ENCODE results near the gene TSPEAR. TPM values are rescaled to one million over a fixed set of nuclear protein-coding genes. Genes with fewer than 3 reads are reported as not detected.
A peak's percentile ranks its signal among the peaks of the same experiment; 100 is the strongest.

The TSPEAR gene
- total RNA-seq, 6 experiments from 2014 or later = not detected

DNA sequence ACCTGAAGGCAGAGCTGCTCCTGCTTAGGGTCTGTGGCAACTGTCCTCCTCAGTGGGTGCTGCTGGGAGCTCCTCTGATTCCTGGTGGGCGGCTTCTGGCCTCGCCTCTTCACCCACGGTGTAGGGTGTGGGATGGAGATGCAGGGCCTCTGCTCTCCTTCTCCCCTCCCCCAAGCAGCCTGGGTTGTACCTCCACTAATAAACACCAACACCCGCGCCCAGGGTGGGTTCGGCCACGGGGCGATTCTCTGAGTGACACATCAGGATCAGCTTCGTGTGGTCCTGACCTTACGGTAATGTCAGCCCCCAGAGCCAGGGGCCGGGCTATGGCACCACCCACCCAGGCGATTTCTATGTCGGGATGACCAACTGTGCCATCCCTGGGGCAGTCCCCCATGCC, 195.0 kb downstream of the TSPEAR start:
- no peak for ATAC-seq
- Histone ChIP-seq H3K4me1 (no peaks in the 10 kb centered on the region), H3K36me3 (no peaks in the 10 kb centered on the region), H3K9me3 (no peaks in the 10 kb centered on the region), H3K27ac (no peak overlapping the region), H3K4me3 (no peak overlapping the region), H3K27me3 (no peaks in the 10 kb centered on the region)
- TF ChIP-seq POLR2A (IDR thresholded peaks at IDR 0.05) = no peak
- TF ChIP-seq, protein P1, sequence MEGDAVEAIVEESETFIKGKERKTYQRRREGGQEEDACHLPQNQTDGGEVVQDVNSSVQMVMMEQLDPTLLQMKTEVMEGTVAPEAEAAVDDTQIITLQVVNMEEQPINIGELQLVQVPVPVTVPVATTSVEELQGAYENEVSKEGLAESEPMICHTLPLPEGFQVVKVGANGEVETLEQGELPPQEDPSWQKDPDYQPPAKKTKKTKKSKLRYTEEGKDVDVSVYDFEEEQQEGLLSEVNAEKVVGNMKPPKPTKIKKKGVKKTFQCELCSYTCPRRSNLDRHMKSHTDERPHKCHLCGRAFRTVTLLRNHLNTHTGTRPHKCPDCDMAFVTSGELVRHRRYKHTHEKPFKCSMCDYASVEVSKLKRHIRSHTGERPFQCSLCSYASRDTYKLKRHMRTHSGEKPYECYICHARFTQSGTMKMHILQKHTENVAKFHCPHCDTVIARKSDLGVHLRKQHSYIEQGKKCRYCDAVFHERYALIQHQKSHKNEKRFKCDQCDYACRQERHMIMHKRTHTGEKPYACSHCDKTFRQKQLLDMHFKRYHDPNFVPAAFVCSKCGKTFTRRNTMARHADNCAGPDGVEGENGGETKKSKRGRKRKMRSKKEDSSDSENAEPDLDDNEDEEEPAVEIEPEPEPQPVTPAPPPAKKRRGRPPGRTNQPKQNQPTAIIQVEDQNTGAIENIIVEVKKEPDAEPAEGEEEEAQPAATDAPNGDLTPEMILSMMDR (IDR thresholded peaks at IDR 0.05) = no peak
- DNase-seq = peak in 2 of 3 donors; percentile 13 to 50
- intact Hi-C loops (cut with DNase I) = loop anchor here (10.0 kb wide), 2 partner anchors 268 to 278 kb away; no protein-coding TSS in a partner anchor
- WGBS (ENCODE audit: insufficient coverage, low coverage, low lambda C conversion rate, missing lambda C conversion rate) = 73% methylated on average over 6 of the region's 13 CpGs

DNA sequence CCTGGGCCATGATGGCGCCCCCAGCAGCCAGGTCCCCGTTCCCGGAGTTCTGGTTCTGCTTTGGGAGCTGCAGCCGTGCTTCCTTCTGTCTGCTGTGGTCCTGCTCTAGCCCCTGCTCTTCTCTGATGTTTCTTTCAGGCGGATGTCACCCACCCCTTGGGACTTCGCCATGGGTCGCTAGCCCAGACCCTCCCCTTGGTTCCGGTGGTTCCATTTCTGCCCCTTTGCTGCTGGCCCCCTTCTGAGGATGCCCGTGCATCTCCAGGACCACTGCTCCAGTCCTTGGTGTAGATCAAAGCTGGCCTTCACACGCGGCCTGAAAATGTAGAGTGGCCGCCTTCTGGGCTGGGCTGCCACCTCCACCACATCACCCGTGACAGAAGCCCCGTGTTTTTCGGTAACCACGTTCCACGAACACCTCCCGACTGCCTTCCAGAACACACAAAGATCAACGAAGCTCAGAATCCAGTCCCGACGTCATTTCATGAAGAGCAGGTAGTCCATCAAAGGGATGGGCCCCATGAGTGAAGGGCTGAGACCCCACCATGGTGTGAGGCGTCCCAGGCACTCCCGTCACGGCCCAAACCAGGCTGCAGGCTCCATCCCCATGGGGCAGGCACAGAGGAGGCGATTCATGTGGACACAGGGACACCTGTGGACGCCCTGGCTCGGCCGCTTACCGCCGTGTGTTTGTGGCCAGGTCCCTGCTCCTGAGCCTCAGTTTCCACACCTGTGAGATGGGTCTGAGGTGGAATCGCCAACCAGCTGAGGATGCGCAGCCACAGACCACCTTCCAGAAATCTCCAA, 195.8 kb downstream of the TSPEAR start:
- no peak overlapping the region for H3K4me3 ChIP-seq
- no peaks in the 10 kb centered on the region for H3K36me3 ChIP-seq
- no peaks in the 10 kb centered on the region for H3K4me1 ChIP-seq
- WGBS (ENCODE audit: insufficient coverage, low coverage, low lambda C conversion rate, missing lambda C conversion rate) = 95% methylated on average over 7 of the region's 32 CpGs
- no peaks in the 10 kb centered on the region for H3K9me3 ChIP-seq
- TF ChIP-seq, protein P1 (IDR thresholded peaks at IDR 0.05) = no peak
- TF ChIP-seq POLR2A (IDR thresholded peaks at IDR 0.05) = no peak
- H3K27me3 ChIP-seq = no peaks in the 10 kb centered on the region
- intact Hi-C loops (cut with DNase I) = loop anchor here (10.0 kb wide), 2 partner anchors 269 to 279 kb away; no protein-coding TSS in a partner anchor
- no peak for ATAC-seq
- DNase-seq = peak in 2 of 3 donors; percentile 20 to 31
- no peak overlapping the region for H3K27ac ChIP-seq

DNA sequence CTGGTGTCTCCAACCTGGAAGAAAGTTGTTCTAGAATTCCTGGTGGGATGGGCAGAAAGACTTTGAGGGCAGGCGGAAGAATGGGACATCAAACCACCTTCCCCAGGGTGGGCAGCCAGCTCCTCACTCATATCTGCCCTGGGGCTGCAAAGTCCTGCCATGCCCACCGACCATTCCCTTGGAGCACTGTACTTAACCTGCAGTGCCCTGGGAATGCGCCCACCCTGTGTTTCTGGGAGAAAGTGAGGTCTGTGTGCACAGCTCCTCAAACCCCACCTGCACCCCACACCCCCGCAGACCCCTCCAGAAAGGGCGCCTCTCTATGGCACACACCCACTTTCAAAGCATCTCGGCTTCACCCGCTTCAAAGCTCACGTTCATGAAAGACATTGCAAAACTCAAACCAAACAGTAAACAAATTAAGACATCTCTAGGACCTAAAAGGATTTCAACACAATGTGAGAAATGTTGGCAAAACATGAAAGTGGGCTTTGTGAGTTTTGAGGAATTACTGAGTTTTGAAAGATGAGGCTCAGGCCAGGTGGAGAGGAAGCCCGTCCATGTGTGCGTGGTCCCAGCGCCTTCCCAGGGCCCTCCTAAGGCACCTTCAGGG, 196.5 kb downstream of the TSPEAR start:
- peak in 2 of 3 donors; percentile 7 to 31 for DNase-seq
- Histone ChIP-seq H3K9me3 (no peaks in the 10 kb centered on the region), H3K4me3 (no peak overlapping the region), H3K36me3 (no peaks in the 10 kb centered on the region), H3K4me1 (no peaks in the 10 kb centered on the region), H3K27ac (no peak overlapping the region), H3K27me3 (no peaks in the 10 kb centered on the region)
- intact Hi-C loops (cut with DNase I) = loop anchor here (10.0 kb wide), 2 partner anchors 270 to 280 kb away; no protein-coding TSS in a partner anchor
- ATAC-seq = no peak
- WGBS (ENCODE audit: insufficient coverage, low coverage, low lambda C conversion rate, missing lambda C conversion rate) = 29% methylated on average over 8 of the region's 11 CpGs
- TF ChIP-seq, protein P1 (IDR thresholded peaks at IDR 0.05) = no peak
- TF ChIP-seq POLR2A (IDR thresholded peaks at IDR 0.05) = no peak

DNA sequence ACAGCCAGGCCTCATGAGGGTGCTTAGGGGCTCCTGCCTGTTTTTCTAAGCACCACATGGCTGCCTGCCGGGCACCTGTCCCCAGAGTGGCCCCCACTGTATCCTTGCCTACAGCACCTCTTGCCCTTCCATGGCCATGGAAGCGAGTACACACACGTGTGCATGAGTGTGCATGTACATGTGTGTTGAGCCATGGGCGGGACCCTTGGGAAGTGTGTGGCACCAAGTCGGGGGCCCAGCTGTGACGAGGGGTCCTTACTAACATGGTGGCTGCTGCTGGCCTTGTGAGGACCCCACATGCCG, 197.2 kb downstream of the TSPEAR start:
- Histone ChIP-seq H3K27ac (no peak overlapping the region), H3K36me3 (no peaks in the 10 kb centered on the region), H3K4me1 (no peaks in the 10 kb centered on the region), H3K4me3 (no peak overlapping the region), H3K27me3 (no peaks in the 10 kb centered on the region), H3K9me3 (no peaks in the 10 kb centered on the region)
- no CpG with 5 or more reads among the region's 7 CpGs for WGBS (ENCODE audit: insufficient coverage, low coverage, low lambda C conversion rate, missing lambda C conversion rate)
- TF ChIP-seq, protein P1 (IDR thresholded peaks at IDR 0.05) = no peak
- TF ChIP-seq POLR2A (IDR thresholded peaks at IDR 0.05) = no peak
- no peak for ATAC-seq
- DNase-seq = peak in 1 of 3 donors; percentile 8
- intact Hi-C loops (cut with DNase I) = loop anchor here (10.0 kb wide), 2 partner anchors 271 to 281 kb away; no protein-coding TSS in a partner anchor

Data from right lobe of liver (tissue), 6 donors.